HG03457 (cell line): ENCODE data around the gene PPIA.
"Not testable (repeated sequence)": the region's sequence is repeated elsewhere in the genome, so short reads cannot be mapped to it uniquely, and the experiment has no call there.

Source experiments
- ATAC-seq: cut with Tn5 transposase; IDR thresholded peaks from one replicate; pipeline ENCODE4 v1.9.1; 2021; ENCODE audit warnings: moderate number of reproducible peaks; ENCODE audit not compliant: unreplicated experiment

The PPIA gene

DNA sequence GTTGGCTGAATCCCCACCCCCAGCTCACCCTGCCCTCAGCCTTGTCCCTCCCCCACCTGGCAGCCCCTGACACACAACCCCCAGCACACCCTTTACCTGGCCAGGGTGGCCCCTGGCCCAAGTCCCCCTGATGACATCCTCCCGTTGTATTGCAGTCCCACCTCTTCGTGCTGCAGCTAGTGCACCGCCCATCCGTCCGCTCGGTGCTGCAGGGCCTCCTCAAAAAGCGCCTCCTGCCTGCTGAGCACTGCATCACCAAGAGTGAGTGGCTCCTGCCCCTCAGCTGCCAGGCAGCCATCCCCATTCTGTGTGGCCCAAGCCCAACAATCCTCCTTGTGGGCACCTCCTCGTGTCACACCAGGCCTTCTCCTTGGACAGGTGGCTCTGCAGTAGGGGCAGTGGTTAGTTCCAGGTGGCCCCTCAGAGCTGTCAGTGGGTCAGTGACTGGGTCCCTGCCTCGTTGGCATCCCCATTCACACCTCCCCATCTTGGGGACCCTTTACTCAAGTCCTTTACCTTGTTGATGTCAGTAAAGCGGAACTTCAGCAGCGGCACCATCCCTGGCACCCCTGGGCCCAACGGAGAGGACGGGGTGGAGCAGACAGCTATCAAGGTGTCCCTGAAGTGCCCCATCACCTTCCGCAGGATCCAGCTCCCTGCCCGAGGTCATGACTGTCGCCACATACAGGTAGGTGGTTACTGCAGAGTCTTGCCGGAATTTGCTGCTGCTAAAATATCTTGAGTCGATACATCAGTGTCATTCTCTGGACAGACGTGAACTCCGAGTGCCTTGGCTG is 33.6 kb upstream of the PPIA start:
- ATAC-seq = no peak

DNA sequence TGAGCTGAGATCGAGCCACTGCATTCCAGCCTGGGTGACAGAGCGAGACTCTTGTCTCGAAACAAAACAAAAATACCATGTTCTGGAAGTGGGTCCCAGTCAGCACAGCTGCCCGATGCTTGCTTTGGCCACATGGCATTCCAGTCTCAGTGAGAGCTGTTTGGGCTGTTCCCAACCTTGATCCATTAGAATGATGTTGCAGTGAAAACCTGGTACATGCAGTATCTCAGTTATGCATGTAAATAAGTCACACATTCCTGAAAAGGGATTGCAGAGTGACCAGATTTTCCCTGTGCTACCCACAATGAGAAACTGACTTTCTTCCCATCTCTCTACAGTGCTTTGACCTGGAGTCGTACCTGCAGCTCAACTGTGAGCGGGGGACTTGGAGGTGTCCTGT is 32.4 kb upstream of the PPIA start:
- no peak for ATAC-seq

DNA sequence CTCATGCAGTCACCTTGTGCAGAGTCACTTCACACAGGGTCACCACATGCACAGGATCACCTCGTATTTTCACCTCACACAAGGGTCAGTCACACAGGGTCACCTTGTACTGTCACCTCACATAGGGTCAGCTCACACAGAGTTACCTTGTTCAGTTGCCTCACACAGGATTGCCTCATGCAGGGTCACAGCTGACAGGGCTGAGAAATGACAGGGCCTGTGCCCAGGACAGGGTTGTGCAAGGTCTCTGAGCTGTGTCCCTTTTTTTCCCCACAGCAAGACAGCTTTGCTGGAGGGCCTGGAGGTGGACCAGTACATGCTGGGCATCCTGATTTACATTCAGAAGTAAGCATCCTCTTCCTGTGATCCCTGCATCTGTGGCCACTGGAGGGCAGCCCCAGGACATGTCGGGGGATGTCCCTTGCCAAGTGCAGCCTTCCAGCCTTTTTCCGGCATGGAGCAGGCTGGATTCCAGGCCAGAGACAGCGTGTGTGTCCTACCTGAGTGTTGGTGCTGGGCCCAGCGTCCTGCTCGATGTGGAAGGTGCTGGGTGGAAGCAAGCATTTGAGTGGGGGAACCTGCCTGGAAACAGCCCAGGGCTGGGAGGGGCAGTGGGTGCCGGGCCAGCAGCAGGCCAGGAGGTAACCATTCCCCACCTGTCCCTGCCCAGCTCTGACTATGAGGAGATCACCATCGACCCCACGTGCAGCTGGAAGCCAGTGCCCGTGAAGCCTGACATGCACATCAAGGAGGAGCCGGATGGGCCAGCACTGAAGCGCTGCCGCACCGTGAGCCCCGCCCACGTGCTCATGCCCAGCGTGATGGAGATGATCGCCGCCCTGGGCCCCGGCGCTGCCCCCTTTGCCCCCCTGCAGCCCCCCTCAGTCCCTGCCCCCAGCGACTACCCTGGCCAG is 31.6 kb upstream of the PPIA start:
- ATAC-seq = no peak

GRCh38 chr7:44765579-44766415 is 30.7 kb upstream of the PPIA start:
- ATAC-seq = no peak

DNA sequence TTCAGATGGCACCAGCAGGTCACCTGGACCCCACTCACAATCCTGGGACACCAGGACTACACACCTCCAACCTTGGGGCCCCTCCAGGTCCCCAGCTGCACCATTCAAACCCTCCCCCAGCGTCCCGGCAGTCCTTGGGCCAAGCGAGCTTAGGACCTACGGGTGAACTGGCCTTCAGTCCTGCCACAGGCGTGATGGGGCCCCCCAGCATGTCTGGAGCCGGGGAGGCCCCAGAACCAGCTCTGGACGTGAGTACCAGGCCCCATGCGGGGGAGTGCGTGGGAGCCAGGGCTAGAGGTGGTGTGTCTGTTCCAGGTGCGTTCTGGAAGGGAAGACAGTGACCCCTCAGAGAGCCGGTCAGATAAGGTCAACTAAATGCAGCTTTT is 30.1 kb upstream of the PPIA start:
- ATAC-seq = no peak

DNA sequence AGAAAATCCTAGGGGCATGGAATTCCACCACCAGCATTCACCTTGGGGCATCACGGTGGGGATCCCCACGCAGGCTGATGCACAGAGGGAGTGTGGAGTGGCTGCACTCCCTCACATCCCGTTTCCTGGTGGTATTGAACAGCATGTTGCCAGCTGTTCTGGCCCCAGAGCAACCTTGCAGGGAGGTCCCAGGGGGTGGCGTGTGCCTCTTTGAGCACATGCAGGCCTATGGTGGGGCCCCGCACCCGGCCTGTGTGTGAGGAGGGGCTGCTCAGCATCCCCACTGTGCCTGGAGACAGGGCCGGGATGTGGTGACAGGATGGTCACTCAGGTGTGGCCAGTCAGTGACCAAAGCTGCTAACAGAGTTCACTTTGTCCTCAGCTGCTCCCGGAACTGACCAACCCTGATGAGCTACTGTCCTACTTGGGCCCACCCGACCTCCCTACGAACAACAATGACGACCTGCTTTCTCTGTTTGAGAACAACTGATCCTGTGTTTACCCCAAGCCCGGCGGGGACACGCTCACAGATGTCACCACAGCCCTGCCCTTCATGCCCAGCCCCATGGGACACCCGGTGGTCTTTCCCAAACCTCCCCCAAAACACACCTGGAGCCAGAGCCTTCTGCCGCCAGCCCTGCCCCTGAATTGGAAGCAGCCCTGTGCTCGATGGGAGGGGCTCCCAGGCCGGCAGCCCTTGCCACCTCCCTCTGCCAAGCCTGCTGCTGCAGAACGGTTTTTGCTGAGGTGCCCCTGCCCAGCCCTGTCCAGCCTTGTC is 29.2 kb upstream of the PPIA start:
- ATAC-seq = no peak

DNA sequence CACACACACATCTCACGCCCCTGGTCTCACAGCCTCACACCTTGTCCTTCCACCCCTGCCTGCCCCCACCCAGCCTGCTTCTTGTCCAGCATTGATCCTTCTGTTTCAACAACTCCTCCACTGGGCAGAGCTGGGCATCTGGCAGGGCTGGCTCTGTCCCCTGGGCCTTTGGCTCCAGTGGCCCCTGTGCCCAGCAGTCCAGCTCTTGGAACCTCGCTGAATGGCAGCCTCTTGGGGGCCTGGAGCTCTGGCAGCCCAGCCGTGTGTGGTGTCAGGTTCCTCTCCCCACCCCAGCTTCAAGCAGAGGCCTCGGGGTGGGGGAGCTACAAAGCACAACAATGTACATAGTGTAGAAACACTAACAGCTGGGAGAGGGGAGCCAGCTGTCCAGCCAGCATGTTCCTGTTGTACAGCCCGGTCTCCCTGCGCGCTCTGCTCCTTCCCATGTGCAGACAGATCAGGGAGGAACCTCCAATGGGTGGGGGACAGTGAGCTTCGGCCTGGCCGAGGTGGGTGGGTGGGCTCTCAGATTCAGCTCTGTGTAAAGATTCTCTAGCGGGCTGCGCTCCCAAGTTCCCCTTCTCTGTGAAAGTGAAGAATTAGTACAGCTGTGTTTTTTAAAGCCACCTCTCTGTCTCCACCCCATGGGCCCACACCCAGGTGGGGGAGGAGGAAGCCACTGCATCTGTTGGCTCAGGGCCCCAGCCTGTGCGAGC is 28.4 kb upstream of the PPIA start:
- no peak for ATAC-seq

- ATAC-seq = no peak
These were observed 27.7 kb upstream of the PPIA start for GRCh38 chr7:44768628-44769371.

GRCh38 chr7:44769376-44769775 is 27.1 kb upstream of the PPIA start:
- ATAC-seq = no peak

- ATAC-seq = no peak
These were observed 26.6 kb upstream of the PPIA start for GRCh38 chr7:44769776-44770294.

GRCh38 chr7:44771358-44771757 is 25.1 kb upstream of the PPIA start:
- no peak for ATAC-seq

- ATAC-seq = no peak
These were observed 24.0 kb upstream of the PPIA start for GRCh38 chr7:44772440-44772839.

GRCh38 chr7:44772867-44773266 is 23.6 kb upstream of the PPIA start:
- no peak for ATAC-seq

- not testable (repeated sequence) for ATAC-seq
These were observed 22.0 kb upstream of the PPIA start for GRCh38 chr7:44774486-44774885.

- ATAC-seq = no peak
These were observed 20.9 kb upstream of the PPIA start for GRCh38 chr7:44775383-44776107.

DNA sequence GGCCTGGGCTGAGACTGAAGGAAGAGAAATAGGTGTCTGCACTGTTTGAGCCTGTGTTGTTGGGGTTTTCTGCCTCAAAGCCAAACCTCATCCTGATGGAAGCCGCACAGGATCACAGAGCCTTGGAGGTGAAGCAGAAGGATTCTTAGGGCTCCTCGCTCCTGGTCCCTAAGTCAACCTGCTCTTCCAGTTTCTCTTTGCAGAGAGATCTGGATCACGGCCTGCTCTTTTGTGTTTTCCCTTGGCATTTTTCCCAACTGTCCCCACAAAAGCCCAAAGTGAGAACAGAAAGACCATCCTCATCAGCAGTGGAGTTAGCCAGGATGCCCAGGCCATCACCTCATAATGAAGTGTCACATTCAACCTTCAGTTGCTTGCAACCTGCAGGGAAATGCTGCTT is 20.3 kb upstream of the PPIA start:
- ATAC-seq = no peak

- ATAC-seq = no peak
These were observed 14.0 kb upstream of the PPIA start for GRCh38 chr7:44782460-44782859.

GRCh38 chr7:44783407-44783806 is 13.1 kb upstream of the PPIA start:
- no peak for ATAC-seq
